Measurements from ENCODE around the gene KCNT1. TPM values are rescaled to one million over a fixed set of nuclear protein-coding genes. Genes with fewer than 3 reads are reported as not detected.

The KCNT1 gene
- total RNA-seq, 2 experiments from 2014 or later = not detected

- no peak overlapping the region for H3K27ac Mint-ChIP-seq
- no peak overlapping the region for H3K4me3 Mint-ChIP-seq
- intact Hi-C loops (cut with micrococcal nuclease) = no loop called here
- H3K36me3 Mint-ChIP-seq (ENCODE audit: low read depth) = peaks cover 24% of the 10 kb centered on the region
- no peaks in the 10 kb centered on the region for H3K9me3 Mint-ChIP-seq
- ChIA-PET CTCF (no interaction called here), POLR2A (no interaction called here)
- H3K4me1 Mint-ChIP-seq (ENCODE audit: low read depth) = peaks cover 6% of the 10 kb centered on the region
- DNase-seq (no peak), ATAC-seq (no peak)
- no peak for TF ChIP-seq CTCF (IDR thresholded peaks at IDR 0.05)
- H3K27me3 Mint-ChIP-seq = no peaks in the 10 kb centered on the region
These were observed 111.8 kb downstream of the KCNT1 start for GRCh38 chr9:135813671-135814290.

- H3K4me3 Mint-ChIP-seq = no peak overlapping the region
- peaks cover 28% of the 10 kb centered on the region for H3K36me3 Mint-ChIP-seq (ENCODE audit: low read depth)
- no peak overlapping the region for H3K27ac Mint-ChIP-seq
- H3K27me3 Mint-ChIP-seq = no peaks in the 10 kb centered on the region
- TF ChIP-seq CTCF (IDR thresholded peaks at IDR 0.05) = no peak
- H3K4me1 Mint-ChIP-seq (ENCODE audit: low read depth) = peaks cover 6% of the 10 kb centered on the region
- DNase-seq (no peak), ATAC-seq (no peak)
- no peaks in the 10 kb centered on the region for H3K9me3 Mint-ChIP-seq
- ChIA-PET CTCF (no interaction called here), POLR2A (no interaction called here)
- intact Hi-C loops (cut with micrococcal nuclease) = no loop called here
These were observed 112.6 kb downstream of the KCNT1 start for GRCh38 chr9:135814421-135815095.

GRCh38 chr9:135815413-135815812 is 113.4 kb downstream of the KCNT1 start:
- ATAC-seq (no peak), DNase-seq (no peak)
- Mint-ChIP-seq H3K4me1 (ENCODE audit: low read depth) (peaks cover 6% of the 10 kb centered on the region), H3K9me3 (no peaks in the 10 kb centered on the region), H3K27ac (no peak overlapping the region), H3K27me3 (no peaks in the 10 kb centered on the region), H3K4me3 (no peak overlapping the region), H3K36me3 (ENCODE audit: low read depth) (peaks cover 31% of the 10 kb centered on the region)
- ChIA-PET POLR2A (no interaction called here), CTCF (no interaction called here)
- intact Hi-C loops (cut with micrococcal nuclease) = no loop called here
- TF ChIP-seq CTCF (IDR thresholded peaks at IDR 0.05) = no peak

- H3K27ac Mint-ChIP-seq = peak overlapping the region; percentile 1
- no peaks in the 10 kb centered on the region for H3K9me3 Mint-ChIP-seq
- peaks cover 33% of the 10 kb centered on the region for H3K36me3 Mint-ChIP-seq (ENCODE audit: low read depth)
- H3K27me3 Mint-ChIP-seq = no peaks in the 10 kb centered on the region
- no peak for TF ChIP-seq CTCF (IDR thresholded peaks at IDR 0.05)
- ChIA-PET POLR2A (no interaction called here), CTCF (no interaction called here)
- H3K4me1 Mint-ChIP-seq (ENCODE audit: low read depth) = peaks cover 6% of the 10 kb centered on the region
- H3K4me3 Mint-ChIP-seq = no peak overlapping the region
- ATAC-seq (peak; percentile 94), DNase-seq (peak; percentile 64)
- intact Hi-C loops (cut with micrococcal nuclease) = no loop called here
These were observed 114.1 kb downstream of the KCNT1 start for GRCh38 chr9:135815830-135816650.

DNA sequence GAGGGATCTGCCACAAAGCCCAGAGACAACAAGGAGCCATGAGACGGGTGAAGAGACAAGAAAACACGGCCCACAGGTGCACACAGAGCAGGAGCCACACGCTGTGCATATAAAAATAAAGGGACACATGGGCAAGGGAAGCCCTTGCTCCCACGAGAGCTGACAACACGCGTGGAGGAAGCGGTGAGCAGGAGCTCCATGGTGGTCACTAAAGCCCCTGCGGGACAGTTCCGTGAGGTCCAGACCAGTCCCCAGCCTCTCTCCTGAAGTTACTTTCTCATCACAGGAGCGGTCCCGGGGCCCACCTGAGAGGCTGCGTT is 114.6 kb downstream of the KCNT1 start:
- POLR2A ChIA-PET = no interaction called here
- H3K27me3 Mint-ChIP-seq = no peaks in the 10 kb centered on the region
- no peaks in the 10 kb centered on the region for H3K9me3 Mint-ChIP-seq
- peaks cover 30% of the 10 kb centered on the region for H3K36me3 Mint-ChIP-seq (ENCODE audit: low read depth)
- no peak for ATAC-seq
- TF ChIP-seq CTCF (IDR thresholded peaks at IDR 0.05) = no peak
- no peak for DNase-seq
- no peak overlapping the region for H3K4me3 Mint-ChIP-seq
- H3K27ac Mint-ChIP-seq = no peak overlapping the region
- CTCF ChIA-PET = no interaction called here
- intact Hi-C loops (cut with micrococcal nuclease) = no loop called here
- H3K4me1 Mint-ChIP-seq (ENCODE audit: low read depth) = peaks cover 6% of the 10 kb centered on the region
